Thoracic aorta (tissue), 2 donors: ENCODE measurements around the gene SPTLC3. TPM values are rescaled to one million over a fixed set of nuclear protein-coding genes. Genes with fewer than 3 reads are reported as not detected.

Source experiments
- ATAC-seq: fragments of 150-250 bp; one replicate; pipeline ENCODE4 v1.8.0; 2017; ENCODE audit warnings: low read depth; ENCODE audit not compliant: insufficient number of reproducible peaks, low FRiP score
- DNase-seq: peaks from one replicate; pipeline ENCODE4 v3.0.0-alpha.2; 2020; ENCODE audit warnings: low spot score
- H3K27ac ChIP-seq, 2 donors: fragments of 200-600 bp; sonication (generic); 1 replicate in 1 of 2; 2 replicates in 1 of 2; pipeline ENCODE4 v1.5.1; 2016; ENCODE audit warnings: mild to moderate bottlenecking in 2 of 2, moderate library complexity in 2 of 2
- H3K27me3 ChIP-seq: fragments of 200-600 bp; sonication (generic); replicated peaks from 2 replicates; pipeline ENCODE4 v1.6.0; 2016; ENCODE audit warnings: mild to moderate bottlenecking; ENCODE audit not compliant: insufficient read depth
- H3K36me3 ChIP-seq: fragments of 200-600 bp; sonication (generic); one replicate; pipeline ENCODE4 v1.5.1; 2016
- H3K4me1 ChIP-seq, 2 donors: fragments of 200-600 bp; sonication (generic); 1 replicate in 1 of 2; 2 replicates in 1 of 2; pipeline versions ENCODE4 v1.5.1 to v1.6.0; 2016; ENCODE audit warnings: low read depth in 2 of 2, mild to moderate bottlenecking in 1 of 2; ENCODE audit not compliant: control insufficient read depth in 1 of 2
- H3K4me3 ChIP-seq: fragments of 200-600 bp; sonication (generic); 2 replicates; pipeline ENCODE4 v1.5.1; 2016; ENCODE audit warnings: mild to moderate bottlenecking
- H3K9me3 ChIP-seq: fragments of 200-600 bp; sonication (generic); 2 replicates; pipeline ENCODE4 v1.5.1; 2016
- CTCF ChIP-seq: fragments of 200-600 bp; sonication (generic); IDR thresholded peaks from one replicate; pipeline ENCODE4 v1.5.1; 2019; ENCODE audit warnings: antibody characterized with exemption
- total RNA-seq, 2 donors: library from RNA; depleted of rRNA; stranded (reverse); fragments of >200 nt; gene quantifications; one replicate each; pipeline versions ENCODE4 v1.1.0 to v1.2.3, GENCODE V29; 2016

SPTLC3 gene
- total RNA-seq, 2 donors from 2014 or later, result 4.5 to 6.2 TPM

- TF ChIP-seq CTCF, result no peak
- Histone ChIP-seq H3K9me3 (no peaks in the 10 kb centered on the region), H3K36me3 (no peaks in the 10 kb centered on the region), H3K4me1 (no peaks in the 10 kb centered on the region), H3K27me3 (no peaks in the 10 kb centered on the region), H3K4me3 (no peak overlapping the region), H3K27ac (no peak overlapping the region)
- ATAC-seq, result no peak
- DNase-seq, result no peak
These were observed 21.5 kb upstream of the SPTLC3 start for GRCh38 chr20:12987261-12987660.

DNA sequence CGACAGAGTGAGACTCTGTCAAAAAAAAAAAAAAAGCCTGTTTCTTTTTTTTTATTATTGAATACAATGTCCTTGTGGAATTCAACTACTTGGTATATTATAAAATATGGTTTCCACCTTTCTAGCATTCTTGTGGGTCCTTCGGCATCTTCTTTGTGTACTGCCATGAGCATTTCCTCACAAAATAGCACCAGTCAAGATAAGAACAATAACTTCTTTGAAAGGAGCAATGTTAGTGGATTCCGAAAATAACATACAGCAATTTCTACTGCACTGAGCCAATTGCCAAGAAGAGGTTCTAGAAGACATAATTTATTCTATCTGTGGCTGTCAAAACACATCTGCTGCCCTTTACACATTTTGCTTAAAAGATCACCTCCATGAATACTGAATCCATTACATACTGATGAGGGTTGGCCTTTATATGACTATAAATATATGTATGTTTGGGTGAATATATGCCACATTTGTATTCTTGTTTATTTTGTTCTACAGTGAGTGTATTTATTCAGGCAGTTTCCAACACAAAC, 19.1 kb upstream of the SPTLC3 start:
- no peaks in the 10 kb centered on the region for H3K36me3 ChIP-seq
- no peak for ATAC-seq
- H3K27me3 ChIP-seq, result no peaks in the 10 kb centered on the region
- no peak for DNase-seq
- no peak overlapping the region for H3K4me3 ChIP-seq
- TF ChIP-seq CTCF, result no peak
- no peaks in the 10 kb centered on the region for H3K9me3 ChIP-seq
- no peaks in the 10 kb centered on the region for H3K4me1 ChIP-seq
- H3K27ac ChIP-seq, result no peak overlapping the region

DNA sequence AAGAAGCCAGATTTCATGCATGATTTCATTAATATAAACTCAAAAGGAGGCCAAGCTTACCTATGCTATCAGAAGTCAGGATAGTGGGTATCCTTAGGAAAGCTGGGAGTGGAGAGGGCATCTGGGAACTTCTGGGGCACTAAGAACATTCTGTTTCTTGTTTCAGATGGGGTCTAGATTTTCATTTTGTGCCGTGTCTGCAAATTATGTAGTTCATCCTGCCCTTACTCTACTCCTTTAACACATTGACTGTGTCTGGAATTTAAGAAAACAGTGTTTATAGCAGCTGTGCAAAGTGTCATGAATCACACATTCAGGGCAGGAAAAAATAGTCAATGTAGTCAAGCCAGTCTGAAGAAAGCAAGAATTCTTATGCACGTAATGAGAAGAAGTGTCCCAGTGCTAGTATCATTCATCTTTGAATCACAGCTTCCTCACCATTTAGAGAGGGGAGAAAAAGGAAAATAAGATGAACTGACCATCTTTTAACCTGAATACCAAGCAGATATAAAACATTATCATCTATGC, 11.6 kb upstream of the SPTLC3 start:
- Histone ChIP-seq H3K27me3 (no peaks in the 10 kb centered on the region), H3K9me3 (no peaks in the 10 kb centered on the region), H3K36me3 (no peaks in the 10 kb centered on the region), H3K4me1 (no peaks in the 10 kb centered on the region), H3K4me3 (no peak overlapping the region), H3K27ac (no peak overlapping the region)
- no peak for DNase-seq
- TF ChIP-seq CTCF, result no peak
- ATAC-seq, result no peak

GRCh38 chr20:12998046-12998445, 10.7 kb upstream of the SPTLC3 start:
- Histone ChIP-seq H3K36me3 (no peaks in the 10 kb centered on the region), H3K27ac (no peak overlapping the region), H3K4me3 (no peak overlapping the region), H3K27me3 (no peaks in the 10 kb centered on the region), H3K4me1 (no peaks in the 10 kb centered on the region), H3K9me3 (no peaks in the 10 kb centered on the region)
- no peak for TF ChIP-seq CTCF
- ATAC-seq (no peak), DNase-seq (no peak)

GRCh38 chr20:12999201-12999600, 9.6 kb upstream of the SPTLC3 start:
- ATAC-seq (no peak), DNase-seq (no peak)
- Histone ChIP-seq H3K27me3 (no peaks in the 10 kb centered on the region), H3K36me3 (no peaks in the 10 kb centered on the region), H3K27ac (no peak overlapping the region), H3K4me3 (no peak overlapping the region), H3K4me1 (no peaks in the 10 kb centered on the region), H3K9me3 (no peaks in the 10 kb centered on the region)
- no peak for TF ChIP-seq CTCF
